ENCODE measurements around the gene NDE1.

DNA sequence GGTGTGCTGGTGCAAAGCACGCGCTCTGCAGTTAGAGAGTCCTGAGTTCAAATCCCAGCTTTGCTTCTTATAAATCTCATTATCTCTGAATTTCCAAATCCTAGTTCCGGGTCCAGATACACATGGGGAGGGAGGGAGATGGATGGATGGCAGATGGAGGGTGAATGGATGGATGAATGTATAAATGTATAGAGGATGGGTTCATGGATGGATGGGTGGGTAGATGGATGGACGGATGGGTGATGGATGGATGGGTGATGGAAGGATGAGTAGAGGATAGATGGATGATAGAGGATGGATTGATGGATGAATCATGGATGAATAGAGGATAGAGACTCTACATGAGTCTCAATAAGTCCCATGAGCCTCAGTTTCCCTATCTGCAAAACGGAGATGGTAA, 116.9 kb downstream of the NDE1 start:
- TF ChIP-seq POLR2A (IDR thresholded peaks at IDR 0.05; ENCODE audit: extremely low read depth, insufficient read length) (no peak), MYC (IDR thresholded peaks at IDR 0.05; ENCODE audit: low read depth, low read length) (no peak)
- TF ChIP-seq, protein P1, sequence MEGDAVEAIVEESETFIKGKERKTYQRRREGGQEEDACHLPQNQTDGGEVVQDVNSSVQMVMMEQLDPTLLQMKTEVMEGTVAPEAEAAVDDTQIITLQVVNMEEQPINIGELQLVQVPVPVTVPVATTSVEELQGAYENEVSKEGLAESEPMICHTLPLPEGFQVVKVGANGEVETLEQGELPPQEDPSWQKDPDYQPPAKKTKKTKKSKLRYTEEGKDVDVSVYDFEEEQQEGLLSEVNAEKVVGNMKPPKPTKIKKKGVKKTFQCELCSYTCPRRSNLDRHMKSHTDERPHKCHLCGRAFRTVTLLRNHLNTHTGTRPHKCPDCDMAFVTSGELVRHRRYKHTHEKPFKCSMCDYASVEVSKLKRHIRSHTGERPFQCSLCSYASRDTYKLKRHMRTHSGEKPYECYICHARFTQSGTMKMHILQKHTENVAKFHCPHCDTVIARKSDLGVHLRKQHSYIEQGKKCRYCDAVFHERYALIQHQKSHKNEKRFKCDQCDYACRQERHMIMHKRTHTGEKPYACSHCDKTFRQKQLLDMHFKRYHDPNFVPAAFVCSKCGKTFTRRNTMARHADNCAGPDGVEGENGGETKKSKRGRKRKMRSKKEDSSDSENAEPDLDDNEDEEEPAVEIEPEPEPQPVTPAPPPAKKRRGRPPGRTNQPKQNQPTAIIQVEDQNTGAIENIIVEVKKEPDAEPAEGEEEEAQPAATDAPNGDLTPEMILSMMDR (IDR thresholded peaks at IDR 0.05; ENCODE audit: low read depth, low read length) = no peak
- TF ChIP-seq, protein P2, sequence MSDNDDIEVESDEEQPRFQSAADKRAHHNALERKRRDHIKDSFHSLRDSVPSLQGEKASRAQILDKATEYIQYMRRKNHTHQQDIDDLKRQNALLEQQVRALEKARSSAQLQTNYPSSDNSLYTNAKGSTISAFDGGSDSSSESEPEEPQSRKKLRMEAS (IDR thresholded peaks at IDR 0.05; ENCODE audit: low read depth, low read length) = no peak
